Uterus (tissue), 2 donors: ENCODE measurements around the gene GPR158.

Experiments used
- POLR2A ChIP-seq, 2 donors: fragments of 450-650 bp; IDR thresholded peaks; one replicate each; pipeline ENCODE4 v1.6.1; 2016; ENCODE audit warnings: antibody characterized with exemption in 2 of 2, mild to moderate bottlenecking in 1 of 2, moderate library complexity in 1 of 2
- TF ChIP-seq, protein P1 (sequence below), 4 experiments: fragments of 200-600 bp in 2 of 4; fragments of 450-650 bp in 2 of 4; sonication (generic) in 2 of 4; IDR thresholded peaks; one replicate each; pipeline ENCODE4 v1.5.1; 2016 to 2019; ENCODE audit warnings: antibody characterized with exemption in 4 of 4, mild to moderate bottlenecking in 2 of 4, moderate library complexity in 1 of 4

- no peak for TF ChIP-seq POLR2A (IDR thresholded peaks at IDR 0.05)
- TF ChIP-seq, protein P1, sequence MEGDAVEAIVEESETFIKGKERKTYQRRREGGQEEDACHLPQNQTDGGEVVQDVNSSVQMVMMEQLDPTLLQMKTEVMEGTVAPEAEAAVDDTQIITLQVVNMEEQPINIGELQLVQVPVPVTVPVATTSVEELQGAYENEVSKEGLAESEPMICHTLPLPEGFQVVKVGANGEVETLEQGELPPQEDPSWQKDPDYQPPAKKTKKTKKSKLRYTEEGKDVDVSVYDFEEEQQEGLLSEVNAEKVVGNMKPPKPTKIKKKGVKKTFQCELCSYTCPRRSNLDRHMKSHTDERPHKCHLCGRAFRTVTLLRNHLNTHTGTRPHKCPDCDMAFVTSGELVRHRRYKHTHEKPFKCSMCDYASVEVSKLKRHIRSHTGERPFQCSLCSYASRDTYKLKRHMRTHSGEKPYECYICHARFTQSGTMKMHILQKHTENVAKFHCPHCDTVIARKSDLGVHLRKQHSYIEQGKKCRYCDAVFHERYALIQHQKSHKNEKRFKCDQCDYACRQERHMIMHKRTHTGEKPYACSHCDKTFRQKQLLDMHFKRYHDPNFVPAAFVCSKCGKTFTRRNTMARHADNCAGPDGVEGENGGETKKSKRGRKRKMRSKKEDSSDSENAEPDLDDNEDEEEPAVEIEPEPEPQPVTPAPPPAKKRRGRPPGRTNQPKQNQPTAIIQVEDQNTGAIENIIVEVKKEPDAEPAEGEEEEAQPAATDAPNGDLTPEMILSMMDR (IDR thresholded peaks at IDR 0.05), result no peak
These were observed 47.4 kb downstream of the GPR158 start for GRCh38 chr10:25222085-25222660.
